Upper lobe of right lung (tissue), 1 donor: ENCODE results near the gene CIAO2A. TPM values are rescaled to one million over a fixed set of nuclear protein-coding genes. Genes with fewer than 3 reads are reported as not detected.

Experiments
- ATAC-seq: fragments of 200-7000 bp; cut with Tn5 transposase; one replicate; pipeline ENCODE4 v1.9.1; 2020; ENCODE audit warnings: mild to moderate bottlenecking, moderate library complexity
- DNase-seq: peaks from one replicate; pipeline ENCODE4 v3.0.0-alpha.2; 2020
- H3K27ac ChIP-seq: fragments of 200-600 bp; one replicate; pipeline ENCODE4 v1.8.0; 2022
- H3K27me3 ChIP-seq: fragments of 200-600 bp; one replicate; pipeline ENCODE4 v1.8.0; 2022; ENCODE audit warnings: mild to moderate bottlenecking
- H3K36me3 ChIP-seq: fragments of 200-600 bp; one replicate; pipeline ENCODE4 v1.8.0; 2022
- H3K4me1 ChIP-seq: fragments of 200-600 bp; one replicate; pipeline ENCODE4 v1.8.0; 2022
- H3K4me3 ChIP-seq: fragments of 200-600 bp; one replicate; pipeline ENCODE4 v1.8.0; 2022; ENCODE audit warnings: mild to moderate bottlenecking
- H3K9me3 ChIP-seq: fragments of 200-600 bp; one replicate; pipeline ENCODE4 v1.8.0; 2022
- intact Hi-C: fragments of 100-400 bp; cut with DNase I; formaldehyde crosslinking; loops from one replicate; pipeline ENCODE4 v1.11.0; 2022
- total RNA-seq: library from RNA; stranded (reverse); fragmentation: NEBNext Ultra II Directional; extraction: Animal tissue kit (Norgen Biotek cat#: 25700); gene quantifications from one replicate; pipeline ENCODE4 v1.2.1, GENCODE V29; 2021
- TF ChIP-seq, protein P1 (sequence below): fragments of 200-600 bp; IDR thresholded peaks from one replicate; pipeline ENCODE4 v1.8.0; 2022; ENCODE audit warnings: antibody characterized with exemption
- donor health status: DM: no; HTN: yes; CAD: no; lungs with severe emphysema.

CIAO2A gene
- total RNA-seq, 1 donor from 2014 or later = 54.9 TPM

DNA sequence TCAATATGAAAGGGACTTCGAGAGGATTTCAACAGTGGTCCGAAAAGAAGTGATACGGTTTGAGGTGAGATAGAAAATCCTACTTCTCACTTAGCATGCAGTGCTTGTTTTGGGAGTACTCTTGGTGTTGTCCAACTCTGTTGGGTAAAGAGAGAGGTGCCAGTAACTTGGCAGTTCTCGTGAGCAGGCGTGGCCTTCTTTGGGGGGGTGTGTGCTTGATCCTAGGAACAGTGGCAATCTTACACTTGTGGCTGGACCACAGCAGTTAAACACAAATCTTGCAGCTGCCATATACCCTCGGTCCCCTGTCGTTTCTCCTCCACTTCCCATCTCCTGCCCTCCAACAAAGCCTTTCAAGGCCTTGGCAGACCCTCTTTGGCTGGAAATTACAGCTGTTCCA lies 42.7 kb upstream of the CIAO2A start:
- TF ChIP-seq, protein P1, sequence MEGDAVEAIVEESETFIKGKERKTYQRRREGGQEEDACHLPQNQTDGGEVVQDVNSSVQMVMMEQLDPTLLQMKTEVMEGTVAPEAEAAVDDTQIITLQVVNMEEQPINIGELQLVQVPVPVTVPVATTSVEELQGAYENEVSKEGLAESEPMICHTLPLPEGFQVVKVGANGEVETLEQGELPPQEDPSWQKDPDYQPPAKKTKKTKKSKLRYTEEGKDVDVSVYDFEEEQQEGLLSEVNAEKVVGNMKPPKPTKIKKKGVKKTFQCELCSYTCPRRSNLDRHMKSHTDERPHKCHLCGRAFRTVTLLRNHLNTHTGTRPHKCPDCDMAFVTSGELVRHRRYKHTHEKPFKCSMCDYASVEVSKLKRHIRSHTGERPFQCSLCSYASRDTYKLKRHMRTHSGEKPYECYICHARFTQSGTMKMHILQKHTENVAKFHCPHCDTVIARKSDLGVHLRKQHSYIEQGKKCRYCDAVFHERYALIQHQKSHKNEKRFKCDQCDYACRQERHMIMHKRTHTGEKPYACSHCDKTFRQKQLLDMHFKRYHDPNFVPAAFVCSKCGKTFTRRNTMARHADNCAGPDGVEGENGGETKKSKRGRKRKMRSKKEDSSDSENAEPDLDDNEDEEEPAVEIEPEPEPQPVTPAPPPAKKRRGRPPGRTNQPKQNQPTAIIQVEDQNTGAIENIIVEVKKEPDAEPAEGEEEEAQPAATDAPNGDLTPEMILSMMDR = no peak
- peaks cover 11% of the 10 kb centered on the region for H3K4me1 ChIP-seq
- H3K4me3 ChIP-seq = no peak overlapping the region
- peaks cover 86% of the 10 kb centered on the region for H3K36me3 ChIP-seq
- H3K27ac ChIP-seq = no peak overlapping the region
- no peaks in the 10 kb centered on the region for H3K27me3 ChIP-seq
- DNase-seq = no peak
- intact Hi-C loops = no loop called here
- no peaks in the 10 kb centered on the region for H3K9me3 ChIP-seq
- no peak for ATAC-seq

DNA sequence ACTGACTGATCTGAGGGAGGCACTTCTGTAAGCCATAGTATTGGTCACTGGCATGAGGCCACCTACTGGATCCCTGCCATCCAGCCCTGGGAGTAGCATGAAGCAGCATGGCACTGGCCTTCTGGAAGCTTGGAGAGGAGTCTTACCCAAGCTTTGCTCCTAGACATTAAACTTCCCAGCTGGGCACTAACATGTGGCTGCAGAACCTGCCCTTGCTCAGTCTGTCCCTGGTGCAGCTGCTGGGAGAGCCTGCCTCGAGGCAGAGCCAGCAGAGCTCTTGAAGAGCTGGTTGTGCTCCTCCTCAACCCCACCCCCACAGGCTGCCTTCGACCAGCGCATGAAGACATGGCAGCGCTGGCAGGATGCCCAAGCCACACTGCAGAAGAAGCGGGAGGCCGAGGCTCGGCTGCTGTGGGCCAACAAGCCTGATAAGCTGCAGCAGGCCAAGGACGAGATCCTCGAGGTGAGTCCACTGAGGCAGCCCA lies 40.7 kb upstream of the CIAO2A start:
- peak; percentile 84 for DNase-seq
- ATAC-seq = peak; percentile 66
- peaks cover 11% of the 10 kb centered on the region for H3K4me1 ChIP-seq
- no peaks in the 10 kb centered on the region for H3K27me3 ChIP-seq
- H3K9me3 ChIP-seq = no peaks in the 10 kb centered on the region
- intact Hi-C loops = no loop called here
- H3K36me3 ChIP-seq = peaks cover 92% of the 10 kb centered on the region
- TF ChIP-seq, protein P1 = no peak
- H3K27ac ChIP-seq = no peak overlapping the region
- H3K4me3 ChIP-seq = no peak overlapping the region

DNA sequence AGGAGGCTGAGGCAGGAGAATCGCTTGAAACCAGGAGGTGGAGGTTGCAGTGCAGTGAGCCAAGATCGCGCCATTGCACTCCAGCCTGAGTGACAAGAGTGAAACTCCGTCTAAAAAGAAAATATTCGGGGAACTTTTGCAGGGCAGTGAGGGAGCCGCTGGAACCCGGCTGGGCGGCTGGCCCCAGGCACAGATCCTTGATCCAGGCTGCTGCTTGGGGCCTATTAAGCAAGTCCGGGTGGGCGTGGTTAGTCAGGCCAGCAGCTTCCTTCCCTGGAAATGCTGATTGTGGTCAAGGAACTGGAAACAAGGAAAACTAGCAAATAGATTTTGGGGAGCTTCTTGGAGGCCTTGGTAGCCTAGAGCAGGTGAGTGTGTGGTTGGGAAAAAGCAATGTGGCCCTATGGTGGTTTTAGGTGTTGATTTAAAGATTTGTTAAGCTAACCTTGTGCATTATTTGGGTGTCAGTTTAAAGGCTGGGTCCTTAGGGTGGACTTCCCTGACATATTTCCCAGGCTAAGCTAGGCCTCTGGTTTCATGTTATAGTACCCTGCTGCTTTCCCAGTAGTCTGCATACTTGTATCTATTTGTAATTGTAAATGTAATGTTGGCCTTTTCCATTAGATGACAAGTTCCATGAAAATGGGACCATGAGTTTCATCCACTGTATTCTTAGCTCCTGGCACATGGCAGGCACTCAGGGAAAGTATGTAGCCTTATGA lies 40.1 kb upstream of the CIAO2A start:
- TF ChIP-seq, protein P1 = no peak
- ATAC-seq = peak; percentile 16

DNA sequence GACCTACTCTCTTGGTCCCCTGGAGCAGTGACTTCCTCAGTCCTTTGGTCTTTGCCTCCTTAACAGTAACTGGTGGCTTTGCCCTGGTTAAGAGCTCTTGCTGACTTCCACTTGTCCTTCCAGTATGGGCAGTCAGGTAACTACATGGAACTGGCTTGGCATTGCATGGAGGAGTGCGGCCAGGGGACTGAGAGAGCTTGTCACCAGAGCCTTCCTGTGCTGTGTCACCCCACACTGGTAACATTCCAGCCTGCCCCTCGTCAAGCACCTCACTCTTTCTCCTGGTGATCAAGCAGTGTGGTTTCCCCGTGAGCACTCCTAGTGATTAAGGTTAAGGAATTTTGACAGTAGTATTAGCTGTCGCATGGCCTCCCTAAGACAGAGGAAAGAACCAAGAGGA lies 38.6 kb upstream of the CIAO2A start:
- DNase-seq = no peak
- H3K4me1 ChIP-seq = peaks cover 11% of the 10 kb centered on the region
- H3K9me3 ChIP-seq = no peaks in the 10 kb centered on the region
- H3K27ac ChIP-seq = no peak overlapping the region
- intact Hi-C loops = no loop called here
- H3K36me3 ChIP-seq = peaks cover 97% of the 10 kb centered on the region
- ATAC-seq = peak; percentile 45
- TF ChIP-seq, protein P1 = no peak
- no peak overlapping the region for H3K4me3 ChIP-seq
- H3K27me3 ChIP-seq = no peaks in the 10 kb centered on the region

More for the DNA sequence above, 40.1 kb upstream of the CIAO2A start:
- no peaks in the 10 kb centered on the region for H3K9me3 ChIP-seq
- peaks cover 97% of the 10 kb centered on the region for H3K36me3 ChIP-seq
- intact Hi-C loops = no loop called here
- peaks cover 11% of the 10 kb centered on the region for H3K4me1 ChIP-seq
- no peak overlapping the region for H3K27ac ChIP-seq
- no peaks in the 10 kb centered on the region for H3K27me3 ChIP-seq
- H3K4me3 ChIP-seq = no peak overlapping the region
- no peak for DNase-seq

DNA sequence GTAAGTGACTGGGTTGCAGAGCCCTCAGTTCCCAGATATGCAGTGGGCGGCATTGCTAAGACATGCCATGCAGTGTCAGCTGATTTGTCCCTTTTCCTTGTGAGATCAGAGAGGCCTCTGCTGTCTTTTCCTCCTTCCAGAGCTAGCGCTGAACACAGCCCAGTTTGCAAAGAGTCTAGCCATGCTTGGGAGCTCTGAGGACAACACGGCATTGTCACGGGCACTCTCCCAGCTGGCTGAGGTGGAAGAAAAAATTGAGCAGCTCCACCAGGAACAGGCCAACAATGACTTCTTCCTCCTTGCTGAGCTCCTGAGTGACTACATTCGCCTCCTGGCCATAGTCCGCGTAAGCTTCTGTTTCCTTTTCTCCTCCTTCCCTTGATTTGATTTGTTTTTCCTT lies 37.9 kb upstream of the CIAO2A start:
- peaks cover 97% of the 10 kb centered on the region for H3K36me3 ChIP-seq
- intact Hi-C loops = no loop called here

More for the DNA sequence above, 37.9 kb upstream of the CIAO2A start:
- no peak overlapping the region for H3K4me3 ChIP-seq
- H3K9me3 ChIP-seq = no peaks in the 10 kb centered on the region
- H3K27ac ChIP-seq = no peak overlapping the region
- no peak for DNase-seq
- H3K4me1 ChIP-seq = peaks cover 11% of the 10 kb centered on the region
- TF ChIP-seq, protein P1 = no peak
- no peaks in the 10 kb centered on the region for H3K27me3 ChIP-seq
- no peak for ATAC-seq
